Measurements from ENCODE around the gene ZNF197.
"Not testable (repeated sequence)": the region's sequence is repeated elsewhere in the genome, so short reads cannot be mapped to it uniquely, and the experiment has no call there.

ZNF197 gene

DNA sequence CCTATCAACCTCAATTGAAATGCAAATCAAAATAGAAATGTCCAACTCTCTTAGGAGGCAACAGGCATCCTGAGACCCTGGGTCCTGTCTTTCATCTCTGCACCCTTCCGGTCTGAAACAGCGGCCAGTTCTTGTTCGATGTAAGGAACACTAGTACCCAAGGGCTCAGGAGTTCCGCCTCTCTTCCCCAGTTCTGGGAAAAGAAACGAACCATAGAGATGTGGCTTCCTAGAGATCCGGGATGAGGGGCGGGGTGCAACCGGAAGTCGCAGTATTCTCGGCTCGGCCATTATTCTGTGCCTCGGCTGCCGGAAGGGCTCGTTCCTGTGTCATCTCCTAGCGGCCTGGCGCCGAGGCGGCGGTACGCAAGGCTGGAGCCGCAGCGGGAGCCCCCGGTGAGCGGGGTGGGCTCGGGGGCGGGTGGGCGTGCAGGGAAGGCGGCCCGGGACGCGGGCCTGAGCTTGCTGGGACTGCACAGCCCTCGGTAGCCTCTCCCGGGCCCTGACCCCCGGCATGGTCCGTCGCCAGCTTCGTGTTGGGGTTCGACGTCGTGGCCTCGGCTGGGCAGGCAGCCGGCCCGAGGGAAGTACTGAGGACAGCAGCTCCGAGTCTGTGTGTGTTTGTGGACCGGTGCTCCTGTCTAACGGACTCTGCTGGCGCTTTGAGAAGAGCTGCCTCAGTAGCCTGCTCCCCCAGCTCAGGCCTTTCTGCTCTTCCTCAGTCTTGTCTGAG lies at the start of gene ZNF197:
Gene ZNF197 (plus strand): TSS at position 288 of the 732 bp plus-strand sequence. CDS start 4,119 bp downstream, outside the sequence.
- no peaks in the 10 kb centered on the region for H3K27me3 Mint-ChIP-seq
- peak; percentile 78 for DNase-seq
- H3K36me3 Mint-ChIP-seq (ENCODE audit: low read depth), result peaks cover 43% of the 10 kb centered on the region

GRCh38 chr3:44576613-44577012 lies 48.2 kb upstream of the ZNF197 start:
- H3K36me3 Mint-ChIP-seq (ENCODE audit: low read depth), result peaks cover 60% of the 10 kb centered on the region
- no peak for DNase-seq
- H3K4me3 Mint-ChIP-seq, result no peak overlapping the region
- no peak overlapping the region for H3K27ac Mint-ChIP-seq
- peaks cover under 1% of the 10 kb centered on the region for H3K27me3 Mint-ChIP-seq
- peaks cover 39% of the 10 kb centered on the region for H3K9me3 Mint-ChIP-seq
- no peaks in the 10 kb centered on the region for H3K4me1 Mint-ChIP-seq (ENCODE audit: low read depth)

More for the DNA sequence above, at the start of gene ZNF197:
- peak within 1 kb of the TSS; percentile 85 for H3K27ac Mint-ChIP-seq
- H3K4me1 Mint-ChIP-seq (ENCODE audit: low read depth), result peaks cover 40% of the 10 kb centered on the region
- peak within 1 kb of the TSS; percentile 88 for H3K4me3 Mint-ChIP-seq
- peaks cover 8% of the 10 kb centered on the region for H3K9me3 Mint-ChIP-seq

- Mint-ChIP-seq H3K36me3 (ENCODE audit: low read depth) (peaks cover 53% of the 10 kb centered on the region), H3K9me3 (peaks cover 43% of the 10 kb centered on the region)
- not testable (repeated sequence) for H3K27ac Mint-ChIP-seq; H3K27me3 Mint-ChIP-seq; H3K4me3 Mint-ChIP-seq; DNase-seq; H3K4me1 Mint-ChIP-seq (ENCODE audit: low read depth)
Observed at GRCh38 chr3:44577354-44577952, 47.4 kb upstream of the ZNF197 start.

DNA sequence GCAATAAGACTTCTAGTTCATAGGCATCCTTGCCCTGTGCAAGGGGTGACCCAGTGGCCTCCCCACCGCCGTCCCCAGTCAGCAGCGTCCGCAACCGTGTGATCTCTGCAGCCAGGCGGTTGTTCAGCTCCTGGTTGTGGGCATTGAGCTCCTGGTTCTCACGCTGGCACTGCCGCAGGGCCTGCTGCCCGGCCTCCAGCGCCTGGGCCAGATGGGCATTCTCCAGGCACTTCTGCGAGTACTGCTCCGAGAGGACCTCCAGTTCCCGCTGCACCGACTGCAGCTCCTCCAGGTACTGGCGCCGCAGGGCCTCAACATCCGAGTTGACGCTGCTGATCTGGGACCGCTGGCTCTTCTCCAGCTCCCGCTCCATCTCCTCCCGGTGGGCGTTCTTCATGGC lies 46.5 kb upstream of the ZNF197 start:
- Mint-ChIP-seq H3K9me3 (peaks cover 39% of the 10 kb centered on the region), H3K36me3 (ENCODE audit: low read depth) (peaks cover 47% of the 10 kb centered on the region)
- not testable (repeated sequence) for H3K4me1 Mint-ChIP-seq (ENCODE audit: low read depth); H3K4me3 Mint-ChIP-seq; H3K27me3 Mint-ChIP-seq; H3K27ac Mint-ChIP-seq; DNase-seq

- Mint-ChIP-seq H3K27me3 (peaks cover 17% of the 10 kb centered on the region), H3K36me3 (ENCODE audit: low read depth) (peaks cover 49% of the 10 kb centered on the region), H3K9me3 (peaks cover 44% of the 10 kb centered on the region)
- not testable (repeated sequence) for DNase-seq; H3K4me3 Mint-ChIP-seq; H3K4me1 Mint-ChIP-seq (ENCODE audit: low read depth); H3K27ac Mint-ChIP-seq
Observed at GRCh38 chr3:44578924-44579515, 45.8 kb upstream of the ZNF197 start.

GRCh38 chr3:44579749-44580148 lies 45.1 kb upstream of the ZNF197 start:
- Mint-ChIP-seq H3K36me3 (ENCODE audit: low read depth) (peaks cover 46% of the 10 kb centered on the region), H3K9me3 (peaks cover 43% of the 10 kb centered on the region), H3K27me3 (peaks cover 23% of the 10 kb centered on the region)
- H3K27ac Mint-ChIP-seq; H3K4me3 Mint-ChIP-seq; H3K4me1 Mint-ChIP-seq (ENCODE audit: low read depth); DNase-seq: not testable (repeated sequence)

- H3K4me3 Mint-ChIP-seq, DNase-seq, H3K27ac Mint-ChIP-seq: not testable (repeated sequence)
- peaks cover 40% of the 10 kb centered on the region for H3K9me3 Mint-ChIP-seq
- H3K27me3 Mint-ChIP-seq, result peaks cover 35% of the 10 kb centered on the region
- peaks cover 11% of the 10 kb centered on the region for H3K4me1 Mint-ChIP-seq (ENCODE audit: low read depth)
- H3K36me3 Mint-ChIP-seq (ENCODE audit: low read depth), result peaks cover 44% of the 10 kb centered on the region
Observed at GRCh38 chr3:44580971-44581370, 43.9 kb upstream of the ZNF197 start.

GRCh38 chr3:44584646-44585501 lies 40.0 kb upstream of the ZNF197 start, which contains the start of gene ZNF660:
TSS of gene ZNF660 (plus strand) at chr3:44584964. CDS start at chr3:44594194, 9,230 bp downstream.
- Mint-ChIP-seq H3K36me3 (ENCODE audit: low read depth) (peaks cover 14% of the 10 kb centered on the region), H3K27me3 (peaks cover 64% of the 10 kb centered on the region), H3K9me3 (peaks cover 24% of the 10 kb centered on the region), H3K4me1 (ENCODE audit: low read depth) (peaks cover 11% of the 10 kb centered on the region), H3K4me3 (peak within 1 kb of the TSS; percentile 59), H3K27ac (peak within 1 kb of the TSS; percentile 7)
- peak; percentile 29 for DNase-seq

- Mint-ChIP-seq H3K27ac (no peak overlapping the region), H3K27me3 (no peaks in the 10 kb centered on the region), H3K9me3 (peaks cover 34% of the 10 kb centered on the region), H3K36me3 (ENCODE audit: low read depth) (peaks cover 7% of the 10 kb centered on the region), H3K4me1 (ENCODE audit: low read depth) (no peaks in the 10 kb centered on the region), H3K4me3 (no peak overlapping the region)
- DNase-seq, result no peak
Observed at GRCh38 chr3:44596621-44597020, 28.2 kb upstream of the ZNF197 start.

- Mint-ChIP-seq H3K4me1 (ENCODE audit: low read depth) (no peaks in the 10 kb centered on the region), H3K36me3 (ENCODE audit: low read depth) (no peaks in the 10 kb centered on the region), H3K4me3 (no peak overlapping the region), H3K27ac (no peak overlapping the region), H3K9me3 (peaks cover 12% of the 10 kb centered on the region), H3K27me3 (no peaks in the 10 kb centered on the region)
- no peak for DNase-seq
Observed at GRCh38 chr3:44601749-44602148, 23.1 kb upstream of the ZNF197 start.

- Mint-ChIP-seq H3K4me1 (ENCODE audit: low read depth) (peaks cover 2% of the 10 kb centered on the region), H3K27ac (no peak overlapping the region), H3K27me3 (no peaks in the 10 kb centered on the region), H3K36me3 (ENCODE audit: low read depth) (peaks cover 5% of the 10 kb centered on the region), H3K4me3 (no peak overlapping the region), H3K9me3 (peaks cover 6% of the 10 kb centered on the region)
- no peak for DNase-seq
Observed at GRCh38 chr3:44612678-44613077, 12.2 kb upstream of the ZNF197 start.

DNA sequence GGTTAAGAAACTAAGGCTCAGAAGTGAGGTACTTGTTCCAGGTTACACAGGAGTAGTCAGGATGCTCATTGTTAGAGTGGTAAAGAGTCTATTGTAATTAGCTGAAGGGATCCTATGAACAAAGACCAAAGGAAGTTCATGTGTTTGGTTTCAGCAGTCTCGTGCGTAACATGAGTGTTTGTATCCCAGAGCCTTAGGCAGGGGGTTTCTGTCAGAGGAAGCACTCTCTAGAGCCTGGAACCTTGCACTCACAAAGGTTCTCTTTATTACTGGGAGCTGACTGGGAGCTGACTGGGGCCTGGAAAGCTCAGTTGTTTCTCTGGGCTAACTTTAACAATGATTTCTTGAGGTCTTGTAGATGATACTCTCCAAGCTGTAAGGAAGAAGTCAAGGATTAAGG lies 3.9 kb downstream of the ZNF197 start:
- DNase-seq, result no peak
- no peak overlapping the region for H3K4me3 Mint-ChIP-seq
- no peaks in the 10 kb centered on the region for H3K27me3 Mint-ChIP-seq
- H3K4me1 Mint-ChIP-seq (ENCODE audit: low read depth), result peaks cover 40% of the 10 kb centered on the region
- peaks cover 8% of the 10 kb centered on the region for H3K9me3 Mint-ChIP-seq
- H3K36me3 Mint-ChIP-seq (ENCODE audit: low read depth), result peaks cover 81% of the 10 kb centered on the region
- H3K27ac Mint-ChIP-seq, result no peak overlapping the region

- peaks cover 19% of the 10 kb centered on the region for H3K4me1 Mint-ChIP-seq (ENCODE audit: low read depth)
- H3K4me3 Mint-ChIP-seq, result no peak overlapping the region
- no peak overlapping the region for H3K27ac Mint-ChIP-seq
- peaks cover 98% of the 10 kb centered on the region for H3K36me3 Mint-ChIP-seq (ENCODE audit: low read depth)
- DNase-seq, result no peak
- H3K9me3 Mint-ChIP-seq, result peaks cover 18% of the 10 kb centered on the region
- no peaks in the 10 kb centered on the region for H3K27me3 Mint-ChIP-seq
Observed at GRCh38 chr3:44632193-44632592, 7.4 kb downstream of the ZNF197 start.

GRCh38 chr3:44642337-44642736 lies 17.5 kb downstream of the ZNF197 start:
- Mint-ChIP-seq H3K27me3 (no peaks in the 10 kb centered on the region), H3K4me3 (no peak overlapping the region), H3K36me3 (ENCODE audit: low read depth) (peaks cover 91% of the 10 kb centered on the region)

More at GRCh38 chr3:44642337-44642736, 17.5 kb downstream of the ZNF197 start:
- no peak overlapping the region for H3K27ac Mint-ChIP-seq
- no peaks in the 10 kb centered on the region for H3K4me1 Mint-ChIP-seq (ENCODE audit: low read depth)
- no peak for DNase-seq
- H3K9me3 Mint-ChIP-seq, result peaks cover 72% of the 10 kb centered on the region

Measured in activated T-cell treated with anti-CD3 and anti-CD28 coated beads, Interleukin-2, amount 50 U/mL, for 24 hours (primary cell).